Activated naive CD4-positive, alpha-beta T cell treated with anti-CD3 and anti-CD28 coated beads, Interleukin-2, amount 50 U/mL, for 72 hours (primary cell): Measurements from ENCODE around the gene RAD51B. TPM values are rescaled to one million over a fixed set of nuclear protein-coding genes. Genes with fewer than 3 reads are reported as not detected.

ENCODE experiments used
- ATAC-seq, 2 donors: fragments of 150-1000 bp; cut with Tn5 transposase; 2 replicates each; pipeline ENCODE4 v1.10.0; 2021; ENCODE audit warnings: mild to moderate bottlenecking in 2 of 2, moderate library complexity in 2 of 2
- DNase-seq, 2 donors: peaks; one replicate each; pipeline ENCODE4 v3.0.0; 2021 to 2022; ENCODE audit warnings: low spot score in 2 of 2
- H3K27ac Mint-ChIP-seq, 2 donors: one replicate each; pipeline ENCODE4 v1.8.0; 2022; ENCODE audit warnings: mild to moderate bottlenecking in 2 of 2, mixed read lengths in 2 of 2
- H3K36me3 Mint-ChIP-seq, 2 donors: one replicate each; pipeline ENCODE4 v1.8.0; 2022; ENCODE audit warnings: mixed read lengths in 2 of 2
- H3K9me3 Mint-ChIP-seq, 2 donors: one replicate each; pipeline ENCODE4 v1.8.0; 2022; ENCODE audit warnings: mixed read lengths in 2 of 2
- total RNA-seq, 2 donors: library from RNA; stranded (reverse); gene quantifications; one replicate each; pipeline ENCODE4 v1.2.3, GENCODE V29; 2022

Gene RAD51B
- total RNA-seq, 2 donors from 2014 or later = 36.5 to 53.0 TPM

- Mint-ChIP-seq H3K27ac (peak overlapping the region in 1 of 2 donors; percentile 2), H3K36me3 (no peaks in the 10 kb centered on the region), H3K9me3 (no peaks in the 10 kb centered on the region)
- peak in 1 of 2 donors; percentile 42 for DNase-seq
- ATAC-seq = peak in 1 of 2 donors; percentile 5
Observed at GRCh38 chr14:68767248-68767645, 947.7 kb downstream of the RAD51B start.

GRCh38 chr14:68768316-68768715, 948.7 kb downstream of the RAD51B start:
- H3K27ac Mint-ChIP-seq = no peak overlapping the region

GRCh38 chr14:68770051-68770450, 950.5 kb downstream of the RAD51B start:
- Mint-ChIP-seq H3K9me3 (peaks cover 3 to 7% of the 10 kb centered on the region in 2 donors), H3K27ac (no peak overlapping the region), H3K36me3 (peaks cover 3 to 24% of the 10 kb centered on the region in 2 donors)
- ATAC-seq (no peak), DNase-seq (peak in 1 of 2 donors; percentile 6)

More at GRCh38 chr14:68768316-68768715, 948.7 kb downstream of the RAD51B start:
- Mint-ChIP-seq H3K9me3 (no peaks in the 10 kb centered on the region), H3K36me3 (peaks cover 0 to 6% of the 10 kb centered on the region in 2 donors)
- DNase-seq = peak in 1 of 2 donors; percentile 11
- no peak for ATAC-seq

GRCh38 chr14:68770553-68771286, 951.1 kb downstream of the RAD51B start:
- H3K27ac Mint-ChIP-seq = peak overlapping the region; percentile 40 to 73
- DNase-seq (peak in 1 of 2 donors; percentile 28), ATAC-seq (peak; percentile 33 to 56)
- H3K36me3 Mint-ChIP-seq = peaks cover 4 to 30% of the 10 kb centered on the region in 2 donors
- peaks cover 3 to 11% of the 10 kb centered on the region in 2 donors for H3K9me3 Mint-ChIP-seq

- peak overlapping the region; percentile 73 to 82 for H3K27ac Mint-ChIP-seq
- DNase-seq = peak; percentile 13 to 52
- peaks cover 4 to 35% of the 10 kb centered on the region in 2 donors for H3K36me3 Mint-ChIP-seq
- ATAC-seq = peak in 1 of 2 donors; percentile 62
- peaks cover 3 to 15% of the 10 kb centered on the region in 2 donors for H3K9me3 Mint-ChIP-seq
Observed at GRCh38 chr14:68771631-68772030, 952.1 kb downstream of the RAD51B start.

GRCh38 chr14:68772761-68773381, 953.3 kb downstream of the RAD51B start:
- DNase-seq = peak in 1 of 2 donors; percentile 38
- Mint-ChIP-seq H3K27ac (no peak overlapping the region), H3K36me3 (peaks cover 4 to 35% of the 10 kb centered on the region in 2 donors), H3K9me3 (peaks cover 3 to 15% of the 10 kb centered on the region in 2 donors)
- ATAC-seq = no peak

- DNase-seq (peak in 1 of 2 donors; percentile 43), ATAC-seq (no peak)
- peaks cover 3 to 15% of the 10 kb centered on the region in 2 donors for H3K9me3 Mint-ChIP-seq
Observed at GRCh38 chr14:68774771-68775613, 955.4 kb downstream of the RAD51B start.

GRCh38 chr14:68775614-68776126, 956.1 kb downstream of the RAD51B start:
- DNase-seq (no peak), ATAC-seq (no peak)
- Mint-ChIP-seq H3K36me3 (peaks cover 4 to 35% of the 10 kb centered on the region in 2 donors), H3K9me3 (peaks cover 3 to 15% of the 10 kb centered on the region in 2 donors), H3K27ac (no peak overlapping the region)

More at GRCh38 chr14:68774771-68775613, 955.4 kb downstream of the RAD51B start:
- Mint-ChIP-seq H3K36me3 (peaks cover 4 to 35% of the 10 kb centered on the region in 2 donors), H3K27ac (peak overlapping the region in 1 of 2 donors; percentile 7)

- H3K9me3 Mint-ChIP-seq = peaks cover 3 to 15% of the 10 kb centered on the region in 2 donors
- no peak for DNase-seq
- H3K36me3 Mint-ChIP-seq = peaks cover 4 to 35% of the 10 kb centered on the region in 2 donors
- ATAC-seq = no peak
- H3K27ac Mint-ChIP-seq = no peak overlapping the region
Observed at GRCh38 chr14:68777644-68778043, 958.1 kb downstream of the RAD51B start.

Other genes with a start within 250 kb of the RAD51B start
- 10 to 100 TPM; 15.6 to 27.6 TPM for gene PIGH, start 219.5 kb upstream of the RAD51B start, total RNA-seq
- gene ARG2, start 199.9 kb upstream of the RAD51B start, total RNA-seq = 10 to 100 TPM; 22.4 to 41.5 TPM
- 10 to 100 TPM; 24.7 to 71.1 TPM for gene VTI1B, start 145.1 kb upstream of the RAD51B start, total RNA-seq
- gene RDH11, start 124.0 kb upstream of the RAD51B start, total RNA-seq = 10 to 100 TPM; 41.5 to 54.6 TPM
- gene RDH12, start 117.9 kb upstream of the RAD51B start, total RNA-seq = not detected
- 10 to 100 TPM; 19.3 to 23.5 TPM for gene ZFYVE26, start 3.2 kb upstream of the RAD51B start, total RNA-seq